Measurements from ENCODE around the gene MAPK6.

DNA sequence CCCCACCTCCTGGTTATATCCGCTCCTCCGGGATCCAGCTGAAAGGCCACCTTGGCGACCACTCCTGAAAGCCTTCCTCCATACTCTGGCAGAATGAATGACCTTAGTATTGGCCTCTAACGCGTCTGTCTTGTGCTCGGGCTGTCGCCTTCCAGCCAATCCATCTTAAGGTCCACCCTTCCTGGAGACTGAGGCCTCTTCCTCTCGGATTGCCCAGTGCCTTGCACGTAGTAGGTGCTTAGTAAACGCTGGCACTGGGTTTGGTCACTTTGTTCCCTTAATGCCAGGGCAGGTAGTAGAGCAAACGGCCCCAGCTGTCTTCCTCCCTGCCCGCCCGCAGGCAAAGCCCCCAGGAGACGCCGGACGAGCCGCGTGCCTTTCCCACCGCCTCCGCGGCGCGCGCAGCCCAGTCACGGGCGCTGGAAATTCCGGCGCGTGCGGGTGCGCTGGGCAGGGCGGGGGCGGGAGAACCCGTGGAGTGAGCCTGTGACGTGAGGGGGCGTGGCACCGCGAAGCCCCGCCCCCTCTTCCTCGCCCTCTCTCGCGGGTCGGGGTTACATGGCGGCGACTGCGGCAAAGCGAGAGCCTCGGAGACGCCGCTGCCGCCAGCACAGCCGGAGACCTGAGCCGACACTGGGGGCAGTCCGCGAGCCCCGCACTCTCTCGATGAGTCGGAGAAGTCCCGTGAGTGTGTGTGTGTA, at the start of gene MAPK6:
- TF ChIP-seq POLR2AphosphoS5 (IDR thresholded peaks at IDR 0.05; ENCODE audit: low read depth, low read length) (peak; percentile 88), SIN3A (IDR thresholded peaks at IDR 0.05; ENCODE audit: borderline replicate concordance, insufficient read depth, low read length) (no peak)
- TF ChIP-seq, protein P1, sequence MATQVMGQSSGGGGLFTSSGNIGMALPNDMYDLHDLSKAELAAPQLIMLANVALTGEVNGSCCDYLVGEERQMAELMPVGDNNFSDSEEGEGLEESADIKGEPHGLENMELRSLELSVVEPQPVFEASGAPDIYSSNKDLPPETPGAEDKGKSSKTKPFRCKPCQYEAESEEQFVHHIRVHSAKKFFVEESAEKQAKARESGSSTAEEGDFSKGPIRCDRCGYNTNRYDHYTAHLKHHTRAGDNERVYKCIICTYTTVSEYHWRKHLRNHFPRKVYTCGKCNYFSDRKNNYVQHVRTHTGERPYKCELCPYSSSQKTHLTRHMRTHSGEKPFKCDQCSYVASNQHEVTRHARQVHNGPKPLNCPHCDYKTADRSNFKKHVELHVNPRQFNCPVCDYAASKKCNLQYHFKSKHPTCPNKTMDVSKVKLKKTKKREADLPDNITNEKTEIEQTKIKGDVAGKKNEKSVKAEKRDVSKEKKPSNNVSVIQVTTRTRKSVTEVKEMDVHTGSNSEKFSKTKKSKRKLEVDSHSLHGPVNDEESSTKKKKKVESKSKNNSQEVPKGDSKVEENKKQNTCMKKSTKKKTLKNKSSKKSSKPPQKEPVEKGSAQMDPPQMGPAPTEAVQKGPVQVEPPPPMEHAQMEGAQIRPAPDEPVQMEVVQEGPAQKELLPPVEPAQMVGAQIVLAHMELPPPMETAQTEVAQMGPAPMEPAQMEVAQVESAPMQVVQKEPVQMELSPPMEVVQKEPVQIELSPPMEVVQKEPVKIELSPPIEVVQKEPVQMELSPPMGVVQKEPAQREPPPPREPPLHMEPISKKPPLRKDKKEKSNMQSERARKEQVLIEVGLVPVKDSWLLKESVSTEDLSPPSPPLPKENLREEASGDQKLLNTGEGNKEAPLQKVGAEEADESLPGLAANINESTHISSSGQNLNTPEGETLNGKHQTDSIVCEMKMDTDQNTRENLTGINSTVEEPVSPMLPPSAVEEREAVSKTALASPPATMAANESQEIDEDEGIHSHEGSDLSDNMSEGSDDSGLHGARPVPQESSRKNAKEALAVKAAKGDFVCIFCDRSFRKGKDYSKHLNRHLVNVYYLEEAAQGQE (IDR thresholded peaks at IDR 0.05; ENCODE audit: insufficient read depth in 1 of 2, low read depth in 2 of 2, low read length in 2 of 2) = peak in 1 of 2 experiments; percentile 69; a peak in 1 of 4 replicates

Data from PFSK-1 (cell line).